DOHH2 (cell line): Measurements from ENCODE around the gene TTLL13.

Experiments used
- CTCF ChIP-seq: fragments of 200-600 bp; sonication (generic); IDR thresholded peaks from one replicate; pipeline ENCODE4 v1.5.1; 2014; ENCODE audit warnings: antibody characterized with exemption, mild to moderate bottlenecking, low read depth, low read length; ENCODE audit not compliant: poor library complexity, severe bottlenecking
- EZH2phosphoT487 ChIP-seq: fragments of 200-600 bp; sonication (generic); IDR thresholded peaks from 2 replicates; pipeline ENCODE4 v1.6.1; 2017; ENCODE audit warnings: borderline replicate concordance, mild to moderate bottlenecking, antibody characterized with exemption, low read length, moderate library complexity, mixed read lengths

GRCh38 chr15:90301707-90302300 is 52.4 kb downstream of the TTLL13 start:
- no peak for TF ChIP-seq EZH2phosphoT487
- no peak for TF ChIP-seq CTCF
